Heart right ventricle (tissue), 16 donors: ENCODE data around the gene CFAP61. TPM values are rescaled to one million over a fixed set of nuclear protein-coding genes. Genes with fewer than 3 reads are reported as not detected.

ENCODE experiments used
- ATAC-seq, 8 donors: fragments of 200-7000 bp; cut with Tn5 transposase; one replicate each; pipeline ENCODE4 v1.9.1; 2020; ENCODE audit warnings: mild to moderate bottlenecking in 8 of 8, moderate library complexity in 8 of 8, moderate number of reproducible peaks in 1 of 8
- DNase-seq, 2 donors: peaks; one replicate each; pipeline ENCODE4 v3.0.0-alpha.2; 2020
- H3K27ac ChIP-seq, 10 donors: fragments of 200-600 bp; sonication (generic) in 2 of 10; one replicate each; pipeline versions ENCODE4 v1.5.0 to v1.8.0; 2020 to 2022; ENCODE audit warnings: mild to moderate bottlenecking in 3 of 10
- H3K27me3 ChIP-seq, 7 donors: fragments of 200-600 bp; one replicate each; pipeline ENCODE4 v1.8.0; 2021 to 2022; ENCODE audit warnings: mild to moderate bottlenecking in 2 of 7
- H3K36me3 ChIP-seq, 9 donors: fragments of 200-600 bp; sonication (generic) in 1 of 9; one replicate each; pipeline versions ENCODE4 v1.5.0 to v1.8.0; 2020 to 2022; ENCODE audit warnings: mild to moderate bottlenecking in 2 of 9
- H3K4me1 ChIP-seq, 9 donors: fragments of 200-600 bp; sonication (generic) in 1 of 9; one replicate each; pipeline versions ENCODE4 v1.5.0 to v1.8.0; 2020 to 2022; ENCODE audit warnings: mild to moderate bottlenecking in 4 of 9
- H3K4me3 ChIP-seq, 10 donors: fragments of 200-600 bp; sonication (generic) in 2 of 10; one replicate each; pipeline versions ENCODE4 v1.5.0 to v1.8.0; 2020 to 2022; ENCODE audit warnings: mild to moderate bottlenecking in 7 of 10, moderate library complexity in 2 of 10
- H3K9me3 ChIP-seq, 11 donors: fragments of 200-600 bp in 10 of 11; sonication (generic) in 2 of 11; one replicate each; pipeline versions ENCODE4 v1.5.0 to v1.8.0; 2013 to 2022; ENCODE audit warnings: mild to moderate bottlenecking in 2 of 11, control low read depth in 1 of 11, moderate library complexity in 1 of 11
- CTCF ChIP-seq, 9 donors: fragments of 200-600 bp; sonication (generic) in 2 of 9; IDR thresholded peaks; one replicate each; pipeline versions ENCODE4 v1.5.0 to v1.8.0; 2021 to 2022; ENCODE audit warnings: antibody characterized with exemption in 9 of 9, mild to moderate bottlenecking in 5 of 9, moderate library complexity in 1 of 9
- WGBS, 2 donors: extraction: QIAGEN DNeasy Blood & Tissue Kit; methylation state at CpG; one replicate each; pipeline ENCODE4 v1.1.7; 2013; ENCODE audit warnings: inconsistent platforms in 1 of 2; 5-methylcytosine and 5-hydroxymethylcytosine counted together
- intact Hi-C, 10 donors: fragments of 100-400 bp; cut with DNase I; formaldehyde crosslinking; loops; one replicate each; pipeline versions ENCODE4 v1.11.1 to v1.14.2; 2022
- polyA plus RNA-seq, 2 donors: library from polyadenylated mRNA; stranded (reverse); fragments of 200-250 nt; gene quantifications; one replicate each; pipeline ENCODE4 v1.2.3, GENCODE V29; 2013
- total RNA-seq, 10 donors: library from RNA; stranded (reverse); fragmentation: NEBNext Ultra II Directional in 3 of 10; extraction: Animal tissue kit (Norgen Biotek cat#: 25700) in 3 of 10; gene quantifications; one replicate each; pipeline versions ENCODE4 v1.2.1 to v1.2.4, GENCODE V29; 2021 to 2023
- donor health status: Arrhythmogenic right ventricular cardiomyopathy.
- donor health status: ischemic (EF 13 %, LVEDD 7.1; RV severe dilation, severe dysfunction).
- donor health status: healthy with polysubstance abuse.
- donor health status: DM: no; HTN: yes; CAD: no.
- donor health status: DM: no; HTN: no; CAD: no.
- donor health status: ischemic (EF 25% LVEDD 6.9; RV normal size, moderate dysfunction).
- donor health status: ischemic (EF 25% LVEDD 5.7; RV mildly dilated, moderate dysfunction).
- donor health status: healthy.
- donor health status: DM: yes; HTN: yes; CAD: no.
- donor health status: Ischemic cardiomyopathy.
- donor health status: ischemic (EF 35%, LVEDD 5.7; RV mildly dilated, moderate dysfunction).
- donor health status: nonischemic (EF 11% LVEDD 7.7; RV severe dilation, severe dysfunction).
- donor health status: DM: yes; HTN: yes; CAD: no.
- donor health status: PGD.
- donor health status: ischemic (EF 29% LVEDD 5.4; RV normal size, mild dysfunction).
- donor health status: nonischemic (EF 23%, LVEDD 6.1; RV moderate dilation, normal function).

CFAP61 gene
- total and polyA plus RNA-seq, 12 donors, result 8.2 to 140 (median 60.6) TPM

- Histone ChIP-seq H3K4me1 (peaks cover 0 to 15% (median 4%) of the 10 kb centered on the region in 9 donors), H3K27me3 (peaks cover 0 to 5% (median 0%) of the 10 kb centered on the region in 7 donors), H3K36me3 (no peaks in the 10 kb centered on the region), H3K4me3 (no peak overlapping the region), H3K27ac (no peak overlapping the region), H3K9me3 (no peaks in the 10 kb centered on the region)
- TF ChIP-seq CTCF (IDR thresholded peaks at IDR 0.05), result no peak
- intact Hi-C loops, result no loop called here
- WGBS, 2 donors, result 20 to 26% methylated on average over 6 of the region's 6 CpGs
- peak in 3 of 8 donors; percentile 34 to 57 (median 40) for ATAC-seq
- DNase-seq, result no peak
Observed at GRCh38 chr20:20207291-20207690, 155.0 kb downstream of the CFAP61 start.

DNA sequence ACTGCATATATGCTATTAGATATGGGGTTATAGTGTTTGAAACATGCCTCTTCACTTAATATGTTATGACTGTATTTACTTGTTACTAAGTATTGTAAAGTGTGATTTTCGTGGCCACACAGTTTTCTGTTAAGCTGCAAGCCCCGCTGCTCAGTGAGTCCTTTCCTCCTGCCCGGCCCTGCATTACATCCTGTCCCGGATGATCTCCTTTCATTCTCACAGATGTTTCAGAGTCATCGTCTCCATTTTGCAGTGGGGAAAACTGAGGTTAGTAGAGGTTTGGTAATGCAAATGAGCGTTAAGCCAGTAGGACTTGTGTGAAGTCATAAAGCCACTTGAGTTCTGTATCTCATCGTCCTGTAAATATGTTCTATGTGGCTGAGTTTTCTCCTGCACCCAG is 155.5 kb downstream of the CFAP61 start:
- Histone ChIP-seq H3K4me1 (peaks cover 0 to 20% (median 7%) of the 10 kb centered on the region in 9 donors), H3K36me3 (no peaks in the 10 kb centered on the region), H3K4me3 (no peak overlapping the region), H3K9me3 (no peaks in the 10 kb centered on the region), H3K27ac (no peak overlapping the region), H3K27me3 (peaks cover 0 to 5% (median 0%) of the 10 kb centered on the region in 7 donors)
- intact Hi-C loops, result no loop called here
- no peak for TF ChIP-seq CTCF (IDR thresholded peaks at IDR 0.05)
- WGBS, 2 donors, result 76 to 78% methylated on average over 7 of the region's 7 CpGs
- DNase-seq, result no peak
- ATAC-seq, result no peak

- 66 to 85% methylated on average over 5 of the region's 5 CpGs for WGBS, 2 donors
- H3K27ac ChIP-seq, result peak overlapping the region in 5 of 10 donors; percentile 39 to 69 (median 51)
- DNase-seq, result no peak
Observed at GRCh38 chr20:20209684-20210083, 157.4 kb downstream of the CFAP61 start.

GRCh38 chr20:20210327-20210726 is 158.0 kb downstream of the CFAP61 start:
- WGBS, 2 donors, result 29 to 34% methylated on average over 5 of the region's 5 CpGs
- TF ChIP-seq CTCF (IDR thresholded peaks at IDR 0.05), result no peak
- no peaks in the 10 kb centered on the region for H3K9me3 ChIP-seq
- H3K4me1 ChIP-seq, result peaks cover 0 to 40% (median 16%) of the 10 kb centered on the region in 9 donors
- peak in 1 of 2 donors; percentile 23 for DNase-seq
- intact Hi-C loops, result loop anchor here in 1 of 10 donors (10.0 kb wide), 1 partner anchor 76 kb away; no protein-coding TSS in a partner anchor
- H3K27me3 ChIP-seq, result peaks cover 0 to 2% (median 0%) of the 10 kb centered on the region in 7 donors
- H3K27ac ChIP-seq, result peak overlapping the region in 9 of 10 donors; percentile 19 to 69 (median 47)
- H3K4me3 ChIP-seq, result no peak overlapping the region
- no peaks in the 10 kb centered on the region for H3K36me3 ChIP-seq
- ATAC-seq, result peak in 7 of 8 donors; percentile 19 to 85 (median 51)

More at GRCh38 chr20:20209684-20210083, 157.4 kb downstream of the CFAP61 start:
- no peak overlapping the region for H3K4me3 ChIP-seq
- no peak for TF ChIP-seq CTCF (IDR thresholded peaks at IDR 0.05)
- H3K9me3 ChIP-seq, result no peaks in the 10 kb centered on the region
- H3K27me3 ChIP-seq, result peaks cover 0 to 5% (median 0%) of the 10 kb centered on the region in 7 donors
- intact Hi-C loops, result loop anchor here in 1 of 10 donors (10.0 kb wide), 1 partner anchor 75 kb away; no protein-coding TSS in a partner anchor
- peak in 1 of 8 donors; percentile 2 for ATAC-seq
- no peaks in the 10 kb centered on the region for H3K36me3 ChIP-seq
- H3K4me1 ChIP-seq, result peaks cover 0 to 33% (median 15%) of the 10 kb centered on the region in 9 donors
